Upper lobe of left lung (tissue), 4 donors: Measurements from ENCODE around the gene SAMD8.

ENCODE experiments used
- EP300 ChIP-seq, 4 donors: sonication (generic); formaldehyde crosslinking; IDR thresholded peaks; one replicate each; pipeline ENCODE4 v1.5.1; 2017; ENCODE audit warnings: antibody characterized with exemption in 4 of 4, control low read depth in 2 of 4
- POLR2A ChIP-seq, 4 donors: fragments of 450-650 bp; IDR thresholded peaks; one replicate each; pipeline ENCODE4 v1.5.1; 2016 to 2017; ENCODE audit warnings: antibody characterized with exemption in 4 of 4, mild to moderate bottlenecking in 2 of 4

GRCh38 chr10:75145590-75145989 lies 34.1 kb downstream of the SAMD8 start:
- TF ChIP-seq EP300 (IDR thresholded peaks at IDR 0.05) (no peak), POLR2A (IDR thresholded peaks at IDR 0.05) (no peak)
